ENCODE measurements around the gene DENND1C.

The DENND1C gene

GRCh38 chr19:6424939-6425731 is 56.5 kb downstream of the DENND1C start:
- 0 out of 2 replicates have a peak, but pooled peaks cover 2% of the 10 kb centered on the region for H3K4me1 ChIP-seq (ENCODE audit: insufficient read depth, low read length)
- peaks cover 6% of the 10 kb centered on the region; the same call in 1 of the 2 replicates for H3K9me3 ChIP-seq (ENCODE audit: insufficient read depth, low read depth, low read length)
- 0 out of 2 replicates have a peak overlapping the region, but pooled peaks have one; percentile 35 for H3K4me3 ChIP-seq (ENCODE audit: low read length)
- H3K36me3 ChIP-seq (ENCODE audit: insufficient read depth, low read depth, low read length) = peaks cover 32% of the 10 kb centered on the region
- peaks cover 11% of the 10 kb centered on the region for H3K27me3 ChIP-seq (ENCODE audit: insufficient read depth, low read length)
- H3K27ac ChIP-seq (ENCODE audit: low read length) = no peak overlapping the region
- peak overlapping the region; percentile 44; the same call in 1 of the 2 replicates for H3K9ac ChIP-seq (ENCODE audit: low read depth, low read length)

DNA sequence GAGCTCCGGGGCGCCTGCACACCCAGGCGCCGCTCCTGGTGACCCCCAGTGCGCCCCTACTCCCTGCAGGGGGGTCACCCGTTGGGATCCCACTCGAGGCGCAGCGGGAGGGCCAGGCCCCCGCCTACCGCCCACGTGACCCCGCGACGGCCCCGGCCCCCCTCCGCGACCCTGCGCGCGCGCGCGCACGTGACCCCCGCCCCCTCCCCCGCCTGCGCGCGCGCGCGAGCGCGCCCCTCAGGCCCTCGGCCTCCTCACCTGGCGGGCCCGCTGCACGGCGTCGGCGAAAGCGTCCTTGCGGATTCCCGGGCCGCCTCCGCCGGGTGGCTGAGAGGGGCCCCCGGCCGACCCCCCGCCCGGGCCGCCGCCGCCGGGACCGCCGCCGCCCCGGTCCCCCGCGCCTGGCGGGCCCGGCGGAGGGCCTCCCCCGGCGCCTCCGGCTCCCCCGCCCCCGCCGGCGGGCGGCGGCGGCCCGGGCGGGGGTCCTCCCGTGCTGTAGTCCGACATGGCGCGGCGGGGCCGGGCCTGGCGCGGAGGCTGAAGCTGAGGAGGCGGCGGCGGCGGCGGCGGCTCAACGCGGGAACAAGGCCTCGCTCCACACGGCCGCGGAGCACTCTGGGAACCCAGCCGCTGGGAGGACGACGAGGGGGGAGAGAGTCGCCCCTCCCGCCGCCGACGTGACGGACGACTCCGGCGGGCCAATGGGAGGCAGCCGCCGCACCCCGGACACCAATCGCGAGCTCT is 57.2 kb downstream of the DENND1C start, which contains the start of gene KHSRP:
TSS of gene KHSRP (minus strand) at position 617 of the 744 bp plus-strand sequence. CDS start at position 507, 110 bp downstream.
- H3K27me3 ChIP-seq (ENCODE audit: insufficient read depth, low read length) = peaks cover 3% of the 10 kb centered on the region
- peak within 1 kb of the TSS; percentile 1 for H3K27ac ChIP-seq (ENCODE audit: low read length)
- H3K9ac ChIP-seq (ENCODE audit: low read depth, low read length) = peak within 1 kb of the TSS; percentile 95
- H3K36me3 ChIP-seq (ENCODE audit: insufficient read depth, low read depth, low read length) = peaks cover 40% of the 10 kb centered on the region
- peak within 1 kb of the TSS; percentile 100 for H3K4me3 ChIP-seq (ENCODE audit: low read length)
- H3K9me3 ChIP-seq (ENCODE audit: insufficient read depth, low read depth, low read length) = peaks cover 6% of the 10 kb centered on the region; the same call in 1 of the 2 replicates
- 0 out of 2 replicates have a peak, but pooled peaks cover 2% of the 10 kb centered on the region for H3K4me1 ChIP-seq (ENCODE audit: insufficient read depth, low read length)

DNA sequence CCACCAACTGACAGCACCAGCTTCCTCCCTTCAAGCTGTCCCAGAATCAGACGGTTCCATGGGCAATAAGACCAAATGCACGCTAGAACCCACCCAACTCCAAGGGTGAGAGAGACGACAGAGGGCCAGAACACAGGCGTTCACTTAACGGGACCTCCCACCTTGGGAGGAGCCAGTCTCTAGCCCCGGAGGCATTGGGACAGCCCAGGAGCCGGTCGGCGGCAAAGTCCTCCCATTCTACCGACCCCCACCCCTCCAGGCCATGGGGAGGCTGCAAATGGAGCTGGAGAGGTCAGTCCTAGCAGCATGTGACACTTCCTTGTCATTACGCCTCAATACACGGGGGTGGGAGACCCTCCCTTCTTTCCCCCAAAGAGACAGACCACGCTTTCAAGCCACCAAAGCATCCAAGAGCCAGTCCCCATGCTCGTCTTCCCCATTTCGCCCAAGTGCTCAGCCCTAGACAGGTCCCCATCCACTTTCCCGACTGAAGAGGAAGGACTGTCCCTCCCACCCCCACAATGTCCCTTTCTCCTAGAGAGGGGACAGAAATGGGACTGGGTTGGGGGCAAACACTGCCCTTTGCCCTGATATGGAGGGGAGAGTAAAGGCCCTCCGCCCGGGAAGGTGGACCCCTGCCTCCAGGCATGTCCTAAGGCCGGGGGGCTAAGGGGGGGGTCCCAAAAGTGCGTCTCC is 57.9 kb downstream of the DENND1C start:
- peak overlapping the region; percentile 1 for H3K27ac ChIP-seq (ENCODE audit: low read length)
- peaks cover 47% of the 10 kb centered on the region for H3K36me3 ChIP-seq (ENCODE audit: insufficient read depth, low read depth, low read length)
- H3K9ac ChIP-seq (ENCODE audit: low read depth, low read length) = peak overlapping the region; percentile 95
- H3K4me3 ChIP-seq (ENCODE audit: low read length) = peak overlapping the region; percentile 100
- 0 out of 2 replicates have a peak, but pooled peaks cover 2% of the 10 kb centered on the region for H3K4me1 ChIP-seq (ENCODE audit: insufficient read depth, low read length)
- peaks cover 6% of the 10 kb centered on the region; the same call in 1 of the 2 replicates for H3K9me3 ChIP-seq (ENCODE audit: insufficient read depth, low read depth, low read length)
- no peaks in the 10 kb centered on the region for H3K27me3 ChIP-seq (ENCODE audit: insufficient read depth, low read length)

GRCh38 chr19:6421075-6422014 is 60.2 kb downstream of the DENND1C start:
- Histone ChIP-seq H3K27me3 (ENCODE audit: insufficient read depth, low read length) (no peaks in the 10 kb centered on the region), H3K27ac (ENCODE audit: low read length) (no peak overlapping the region), H3K36me3 (ENCODE audit: insufficient read depth, low read depth, low read length) (peaks cover 70% of the 10 kb centered on the region), H3K9me3 (ENCODE audit: insufficient read depth, low read depth, low read length) (peaks cover 6% of the 10 kb centered on the region; the same call in 1 of the 2 replicates), H3K9ac (ENCODE audit: low read depth, low read length) (no peak overlapping the region), H3K4me3 (ENCODE audit: low read length) (no peak overlapping the region), H3K4me1 (ENCODE audit: insufficient read depth, low read length) (0 out of 2 replicates have a peak, but pooled peaks cover 2% of the 10 kb centered on the region)

DNA sequence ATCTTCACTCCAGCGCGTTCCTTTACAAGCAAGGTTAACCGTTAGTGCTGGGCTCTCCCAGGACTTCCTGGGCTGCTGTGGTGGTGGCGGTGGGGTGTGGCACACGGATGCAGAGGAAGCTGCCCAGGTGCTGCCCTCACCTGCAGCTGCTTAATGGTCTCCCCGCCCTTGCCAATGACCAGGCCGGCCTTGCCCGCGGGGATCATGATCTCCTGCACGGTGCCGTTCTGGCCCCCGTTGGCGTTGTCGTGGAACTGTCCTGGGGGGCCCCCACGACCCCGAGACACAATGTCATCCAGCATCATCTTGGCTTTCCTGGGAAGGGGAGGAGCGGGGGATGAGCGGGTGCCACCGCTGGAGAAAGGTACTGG is 63.0 kb downstream of the DENND1C start:
- Histone ChIP-seq H3K9ac (ENCODE audit: low read depth, low read length) (no peak overlapping the region), H3K9me3 (ENCODE audit: insufficient read depth, low read depth, low read length) (no peaks in the 10 kb centered on the region), H3K27me3 (ENCODE audit: insufficient read depth, low read length) (no peaks in the 10 kb centered on the region), H3K36me3 (ENCODE audit: insufficient read depth, low read depth, low read length) (peaks cover 94% of the 10 kb centered on the region), H3K4me1 (ENCODE audit: insufficient read depth, low read length) (0 out of 2 replicates have a peak, but pooled peaks cover 2% of the 10 kb centered on the region), H3K4me3 (ENCODE audit: low read length) (no peak overlapping the region), H3K27ac (ENCODE audit: low read length) (no peak overlapping the region)

DNA sequence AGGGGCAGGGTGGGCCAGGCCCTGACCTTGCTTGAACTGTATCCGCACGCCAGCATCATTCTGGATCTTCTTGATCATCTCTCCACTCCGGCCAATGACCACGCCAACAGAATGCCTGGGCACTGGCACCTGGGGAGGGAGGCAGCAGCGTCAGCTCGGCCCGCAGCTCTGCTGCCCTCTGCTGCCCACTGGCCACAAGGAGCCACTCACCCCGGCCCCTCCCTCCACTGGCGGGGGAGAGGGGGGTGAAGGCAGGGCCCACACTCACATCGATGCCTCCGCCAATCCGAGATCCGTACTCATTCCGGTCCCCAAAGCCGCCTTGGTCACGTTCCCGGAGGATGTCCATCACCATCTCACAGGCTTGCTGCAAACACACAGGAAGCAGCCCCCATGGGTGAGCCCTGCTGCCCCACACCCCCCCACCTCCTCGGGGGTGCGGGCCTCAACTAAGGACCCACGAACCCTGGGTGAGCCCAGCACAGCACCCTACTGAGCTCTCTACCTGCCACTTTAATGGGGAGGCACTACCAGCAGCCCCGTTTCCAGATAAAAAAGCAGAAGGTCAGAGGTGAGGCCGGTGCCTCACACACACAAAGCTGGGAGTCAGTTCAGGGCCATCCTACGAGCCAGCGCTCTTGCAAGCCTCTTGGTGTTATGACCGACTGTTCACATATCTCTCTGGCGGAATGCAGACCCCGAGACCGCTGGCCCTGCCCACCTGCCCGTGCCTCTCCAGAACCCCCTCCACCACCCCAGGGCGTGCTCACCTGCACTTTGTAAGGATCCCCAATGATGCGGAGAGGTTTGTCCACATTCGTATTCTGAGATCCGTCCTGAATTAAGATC is 63.6 kb downstream of the DENND1C start:
- H3K27ac ChIP-seq (ENCODE audit: low read length) = no peak overlapping the region
- H3K4me1 ChIP-seq (ENCODE audit: insufficient read depth, low read length) = 0 out of 2 replicates have a peak, but pooled peaks cover 2% of the 10 kb centered on the region
- H3K36me3 ChIP-seq (ENCODE audit: insufficient read depth, low read depth, low read length) = peaks cover 94% of the 10 kb centered on the region
- H3K9me3 ChIP-seq (ENCODE audit: insufficient read depth, low read depth, low read length) = no peaks in the 10 kb centered on the region
- H3K4me3 ChIP-seq (ENCODE audit: low read length) = no peak overlapping the region
- no peaks in the 10 kb centered on the region for H3K27me3 ChIP-seq (ENCODE audit: insufficient read depth, low read length)
- no peak overlapping the region for H3K9ac ChIP-seq (ENCODE audit: low read depth, low read length)

Data from iPS-20b (cell line).